Measurements from ENCODE around the gene HNRNPDL.
"Not testable (repeated sequence)": the region's sequence is repeated elsewhere in the genome, so short reads cannot be mapped to it uniquely, and the experiment has no call there.

HNRNPDL gene

GRCh38 chr4:82430193-82430963 lies at the start of gene HNRNPDL, which contains the start of gene ENOPH1:
HNRNPDL (minus strand) TSS chr4:82430462; CDS start chr4:82429690, 772 bp downstream.
ENOPH1 (plus strand) TSS chr4:82430590; CDS start chr4:82430830, 240 bp downstream.
- peak within 1 kb of the TSS; percentile 99 for H3K4me3 ChIP-seq (ENCODE audit: low read length)
- TF ChIP-seq ZNF274 (IDR thresholded peaks at IDR 0.05; ENCODE audit: low read depth, low read length), result no peak

DNA sequence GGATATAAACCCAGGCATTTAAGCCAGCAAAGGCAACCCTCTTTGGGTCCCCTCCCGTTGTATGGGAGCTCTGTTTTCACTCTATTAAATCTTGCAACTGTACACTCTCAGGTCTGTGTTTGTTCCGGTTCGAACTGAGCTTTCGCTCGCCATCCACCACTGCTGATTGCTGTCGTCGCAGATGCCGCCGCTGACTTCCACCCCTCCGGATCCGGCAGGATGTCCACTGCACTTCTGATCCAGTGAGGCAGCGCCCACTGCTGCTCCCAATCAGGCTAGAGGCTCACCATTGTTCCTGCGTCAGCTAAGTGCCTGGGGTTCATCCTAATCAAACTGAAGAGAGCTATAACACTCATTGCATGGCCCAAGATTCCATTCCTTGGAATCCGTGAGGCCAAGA lies 49.3 kb upstream of the HNRNPDL start:
- no peak for TF ChIP-seq ZNF274 (IDR thresholded peaks at IDR 0.05; ENCODE audit: low read depth, low read length)
- no peak overlapping the region for H3K4me3 ChIP-seq (ENCODE audit: low read length)

DNA sequence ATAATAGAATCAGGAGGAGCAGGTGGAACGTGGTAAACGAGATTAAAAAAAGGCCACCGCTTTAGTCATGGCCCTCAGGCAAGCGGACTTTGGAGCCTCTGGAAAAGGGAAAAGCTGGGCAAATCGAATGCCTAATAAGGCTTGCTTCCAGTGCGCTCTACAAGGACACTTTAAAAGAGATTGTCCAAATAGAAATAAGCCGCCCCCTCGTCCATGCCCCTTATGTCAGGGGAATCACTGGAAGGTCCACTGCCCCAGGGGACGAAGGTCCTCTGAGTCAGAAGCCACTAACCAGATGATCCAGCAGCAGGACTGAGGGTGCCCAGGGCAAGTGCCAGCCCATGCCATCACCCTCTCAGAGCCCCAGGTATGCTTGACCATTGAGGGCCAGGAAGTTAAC lies 47.2 kb upstream of the HNRNPDL start:
- H3K4me3 ChIP-seq (ENCODE audit: low read length), result not testable (repeated sequence)

DNA sequence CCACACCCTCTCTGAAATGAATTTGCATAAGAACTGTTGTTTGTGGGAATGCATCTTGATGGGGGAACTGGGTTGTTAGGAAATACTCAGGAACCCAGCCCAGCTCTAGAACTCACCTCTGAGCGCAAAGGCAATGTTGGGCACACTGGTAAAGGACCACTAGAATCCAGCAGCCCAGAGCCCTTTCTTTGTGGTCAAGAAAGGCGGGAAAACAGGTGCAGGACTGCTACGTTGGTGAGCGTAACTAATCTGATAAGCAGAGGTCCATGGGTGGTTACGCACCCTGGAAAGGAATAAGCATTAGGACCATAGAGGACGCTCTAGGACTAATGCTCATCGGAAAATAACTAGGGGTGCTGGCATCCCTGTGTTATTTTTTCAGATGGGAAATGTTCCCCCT lies 45.7 kb upstream of the HNRNPDL start:
- not testable (repeated sequence) for H3K4me3 ChIP-seq (ENCODE audit: low read length)

- no peak for TF ChIP-seq ZNF274 (IDR thresholded peaks at IDR 0.05; ENCODE audit: low read depth, low read length)
These were observed 43.4 kb upstream of the HNRNPDL start for GRCh38 chr4:82473621-82474164.

DNA sequence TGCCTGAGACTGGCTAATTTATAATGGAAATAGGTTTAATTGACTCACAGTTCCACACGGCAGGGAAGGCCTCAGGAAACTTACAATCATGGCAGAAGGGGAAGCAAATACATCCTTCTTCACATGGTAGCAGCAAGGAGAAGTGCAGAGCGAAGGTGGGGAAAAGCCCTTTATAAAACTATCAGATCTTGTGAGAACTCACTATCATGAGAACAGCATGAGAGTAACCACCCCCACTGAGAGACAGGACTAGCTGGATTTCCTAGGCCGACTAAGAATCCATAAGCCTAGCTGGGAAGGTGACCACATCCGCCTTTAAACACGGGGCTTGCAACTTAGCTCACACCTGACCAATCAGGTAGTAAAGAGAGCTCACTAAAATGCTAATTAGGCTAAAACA lies 42.8 kb upstream of the HNRNPDL start:
- not testable (repeated sequence) for H3K4me3 ChIP-seq (ENCODE audit: low read length)

More at GRCh38 chr4:82473621-82474164, 43.4 kb upstream of the HNRNPDL start:
- H3K4me3 ChIP-seq (ENCODE audit: low read length), result no peak overlapping the region

DNA sequence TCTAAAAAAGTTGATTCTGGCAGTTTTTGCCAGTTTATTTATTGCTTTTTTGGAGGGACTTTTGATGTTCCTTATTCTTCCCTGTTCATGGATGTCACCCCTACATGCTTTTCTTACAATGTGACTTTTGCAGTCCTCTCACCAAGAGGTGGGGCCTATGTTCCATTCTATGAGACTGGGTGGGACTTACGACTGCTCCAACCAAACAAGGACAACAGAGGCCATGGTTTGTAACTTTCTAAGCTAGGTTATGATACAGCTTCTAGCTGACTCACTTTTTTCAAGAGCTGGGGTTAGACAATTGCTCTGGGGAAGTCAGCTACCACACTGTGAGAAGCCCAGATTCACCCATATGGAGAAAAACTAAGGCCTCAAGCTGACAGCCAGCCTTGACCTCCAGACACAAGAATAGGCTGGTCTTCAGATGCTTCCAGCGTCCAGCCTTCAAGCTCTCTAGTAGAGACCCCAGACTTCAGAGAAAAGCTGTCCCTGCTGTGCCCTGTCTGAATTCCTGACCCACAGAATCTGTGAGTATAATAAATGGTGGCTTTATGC lies 39.6 kb upstream of the HNRNPDL start:
- no peak overlapping the region for H3K4me3 ChIP-seq (ENCODE audit: low read length)
- no peak for TF ChIP-seq ZNF274 (IDR thresholded peaks at IDR 0.05; ENCODE audit: low read depth, low read length)

GRCh38 chr4:82467471-82467870 lies 37.2 kb upstream of the HNRNPDL start:
- no peak for TF ChIP-seq ZNF274 (IDR thresholded peaks at IDR 0.05; ENCODE audit: low read depth, low read length)
- H3K4me3 ChIP-seq (ENCODE audit: low read length), result no peak overlapping the region

GRCh38 chr4:82463221-82463620 lies 33.0 kb upstream of the HNRNPDL start:
- TF ChIP-seq ZNF274 (IDR thresholded peaks at IDR 0.05; ENCODE audit: low read depth, low read length), result no peak

DNA sequence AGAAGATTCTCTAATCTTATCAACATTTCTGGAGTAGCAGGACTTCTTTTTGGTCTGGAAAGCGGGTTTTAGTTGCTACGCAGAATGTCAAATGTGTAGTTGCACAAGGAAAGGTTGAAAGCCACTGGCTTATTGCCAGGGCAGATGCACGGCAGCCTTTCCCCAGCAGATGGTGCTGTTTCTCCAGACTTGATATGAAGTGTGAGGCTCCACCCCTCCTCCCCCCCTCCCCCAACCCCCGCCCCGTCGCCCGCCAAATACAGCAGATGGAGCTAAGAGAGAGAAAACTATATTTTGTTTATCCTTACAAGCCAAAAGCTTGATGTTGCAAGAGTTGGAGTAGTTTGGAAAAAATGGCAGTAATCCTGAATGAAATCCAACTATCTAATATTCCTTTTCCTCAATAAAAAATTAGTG lies 32.2 kb upstream of the HNRNPDL start:
- no peak overlapping the region for H3K4me3 ChIP-seq (ENCODE audit: low read length)
- no peak for TF ChIP-seq ZNF274 (IDR thresholded peaks at IDR 0.05; ENCODE audit: low read depth, low read length)

More at GRCh38 chr4:82463221-82463620, 33.0 kb upstream of the HNRNPDL start:
- no peak overlapping the region for H3K4me3 ChIP-seq (ENCODE audit: low read length)

DNA sequence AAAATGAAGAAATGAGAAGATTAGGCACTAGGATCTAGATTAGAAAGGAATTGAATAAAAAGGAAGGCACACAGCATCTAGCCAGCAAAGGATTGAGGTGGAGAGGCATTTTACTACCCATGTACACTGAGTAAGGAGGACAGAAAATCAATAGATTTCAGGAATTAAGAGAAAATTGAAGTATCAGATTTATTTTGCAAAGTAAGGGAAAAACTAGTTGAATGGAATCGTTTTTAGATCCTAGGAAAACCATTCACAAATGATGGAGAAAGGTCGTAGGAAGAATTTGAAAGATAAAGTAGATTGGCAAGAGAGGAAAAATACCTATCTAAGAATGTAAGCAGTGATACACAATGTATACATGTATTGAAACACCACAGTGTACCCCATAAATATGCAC lies 31.4 kb upstream of the HNRNPDL start:
- no peak overlapping the region for H3K4me3 ChIP-seq (ENCODE audit: low read length)
- TF ChIP-seq ZNF274 (IDR thresholded peaks at IDR 0.05; ENCODE audit: low read depth, low read length), result no peak

DNA sequence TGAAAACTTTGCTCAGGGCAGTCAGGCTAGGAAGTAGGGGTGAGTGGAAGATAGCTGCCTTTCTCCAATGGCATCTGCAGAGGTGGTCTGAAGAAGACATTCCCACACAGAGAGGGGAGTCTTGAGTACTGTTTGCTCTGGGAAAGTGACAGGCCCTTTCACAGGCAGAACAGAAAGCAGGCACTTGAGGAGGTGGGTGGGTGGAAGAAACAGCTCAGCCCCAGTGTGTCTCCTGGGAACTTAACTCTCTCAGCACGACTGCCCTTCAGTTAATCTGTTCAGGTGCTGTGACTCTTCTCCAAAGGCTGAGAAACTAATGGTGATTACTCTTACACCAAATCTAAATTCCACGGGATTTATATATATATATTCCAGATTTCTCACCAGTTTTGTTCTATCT lies 28.5 kb upstream of the HNRNPDL start:
- H3K4me3 ChIP-seq (ENCODE audit: low read length), result no peak overlapping the region
- TF ChIP-seq ZNF274 (IDR thresholded peaks at IDR 0.05; ENCODE audit: low read depth, low read length), result no peak

- no peak overlapping the region for H3K4me3 ChIP-seq (ENCODE audit: low read length)
- TF ChIP-seq ZNF274 (IDR thresholded peaks at IDR 0.05; ENCODE audit: low read depth, low read length), result no peak
These were observed 27.0 kb upstream of the HNRNPDL start for GRCh38 chr4:82457266-82457665.

DNA sequence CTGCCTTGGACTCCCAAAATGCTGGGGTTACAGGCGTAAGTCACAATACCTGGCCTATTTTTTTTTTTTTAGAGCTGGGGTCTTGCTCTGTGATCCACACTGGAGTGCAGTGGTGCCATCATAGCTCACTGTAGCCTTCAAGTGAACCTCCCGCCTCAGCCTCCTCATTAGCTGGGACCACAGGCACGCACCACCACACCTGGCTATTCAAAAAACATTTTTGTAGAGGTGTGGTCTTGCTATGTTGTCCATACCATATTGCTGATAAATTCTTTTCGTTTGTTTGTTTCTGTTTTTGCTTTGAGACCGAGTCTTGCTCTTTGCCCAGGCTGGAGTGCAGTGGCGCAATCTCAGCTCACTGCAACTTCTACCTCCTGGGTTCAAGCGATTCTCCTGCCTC lies 21.8 kb upstream of the HNRNPDL start:
- TF ChIP-seq ZNF274 (IDR thresholded peaks at IDR 0.05; ENCODE audit: low read depth, low read length), result no peak
- no peak overlapping the region for H3K4me3 ChIP-seq (ENCODE audit: low read length)

- no peak overlapping the region for H3K4me3 ChIP-seq (ENCODE audit: low read length)
- TF ChIP-seq ZNF274 (IDR thresholded peaks at IDR 0.05; ENCODE audit: low read depth, low read length), result no peak
These were observed 20.9 kb upstream of the HNRNPDL start for GRCh38 chr4:82450966-82451755.

Measured in GM08714 (cell line).